ENCODE measurements around the gene PLPP1.

Gene PLPP1

GRCh38 chr5:55535199-55535905 lies 588 bp upstream of the PLPP1 start:
- peak; percentile 4 for DNase-seq
- H3K27ac Mint-ChIP-seq = peak overlapping the region; percentile 96
- H3K36me3 Mint-ChIP-seq (ENCODE audit: low read depth) = peaks cover 14% of the 10 kb centered on the region

DNA sequence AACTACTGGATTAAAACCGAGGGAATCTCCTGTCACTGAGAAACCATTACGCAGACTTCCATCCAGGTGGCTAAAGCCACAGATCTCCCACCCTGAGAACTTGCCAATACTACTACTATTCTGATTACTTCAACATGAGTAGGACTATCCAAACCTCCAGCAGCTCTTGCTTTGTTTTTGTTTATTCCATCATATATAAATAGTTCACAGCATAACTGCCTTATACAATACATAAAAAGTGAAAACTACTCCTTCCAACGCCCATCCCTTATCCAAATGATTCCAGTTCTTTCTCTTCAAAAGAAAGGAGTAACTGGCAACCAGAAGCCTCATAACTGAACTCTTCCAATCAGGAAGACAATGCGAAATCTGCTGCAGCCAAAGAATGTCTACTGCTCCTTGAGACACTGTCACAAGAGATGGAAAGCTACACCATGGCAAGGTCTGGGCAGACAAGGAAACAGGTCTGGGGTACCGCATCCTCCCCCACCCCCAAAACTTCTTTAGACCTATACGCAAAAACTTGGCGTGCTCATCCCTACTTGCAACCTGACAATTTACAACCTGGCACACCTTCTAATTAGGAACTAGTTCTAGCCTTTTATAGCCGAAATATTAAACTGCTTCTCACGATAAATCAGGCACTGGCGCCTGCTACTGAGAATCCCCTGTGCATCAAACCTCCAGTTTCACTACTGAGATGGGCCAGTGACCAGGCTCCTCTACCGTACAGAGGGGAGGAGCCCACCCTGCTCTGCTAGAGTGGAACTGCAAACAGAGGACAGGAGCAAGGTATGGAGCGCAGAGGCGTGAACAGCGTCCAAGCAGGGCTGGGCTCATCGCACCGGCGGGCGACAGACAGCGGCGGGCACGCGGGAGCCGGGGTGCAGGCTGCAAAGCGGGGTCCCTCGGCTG lies 986 bp downstream of the PLPP1 start:
- peak; percentile 68 for DNase-seq
- H3K9me3 Mint-ChIP-seq = no peaks in the 10 kb centered on the region
- H3K27ac Mint-ChIP-seq = peak overlapping the region; percentile 30
- H3K27me3 Mint-ChIP-seq (ENCODE audit: low read depth, poor library complexity) = no peaks in the 10 kb centered on the region
- peak overlapping the region; percentile 92 for H3K4me3 Mint-ChIP-seq
- TF ChIP-seq, protein P1, sequence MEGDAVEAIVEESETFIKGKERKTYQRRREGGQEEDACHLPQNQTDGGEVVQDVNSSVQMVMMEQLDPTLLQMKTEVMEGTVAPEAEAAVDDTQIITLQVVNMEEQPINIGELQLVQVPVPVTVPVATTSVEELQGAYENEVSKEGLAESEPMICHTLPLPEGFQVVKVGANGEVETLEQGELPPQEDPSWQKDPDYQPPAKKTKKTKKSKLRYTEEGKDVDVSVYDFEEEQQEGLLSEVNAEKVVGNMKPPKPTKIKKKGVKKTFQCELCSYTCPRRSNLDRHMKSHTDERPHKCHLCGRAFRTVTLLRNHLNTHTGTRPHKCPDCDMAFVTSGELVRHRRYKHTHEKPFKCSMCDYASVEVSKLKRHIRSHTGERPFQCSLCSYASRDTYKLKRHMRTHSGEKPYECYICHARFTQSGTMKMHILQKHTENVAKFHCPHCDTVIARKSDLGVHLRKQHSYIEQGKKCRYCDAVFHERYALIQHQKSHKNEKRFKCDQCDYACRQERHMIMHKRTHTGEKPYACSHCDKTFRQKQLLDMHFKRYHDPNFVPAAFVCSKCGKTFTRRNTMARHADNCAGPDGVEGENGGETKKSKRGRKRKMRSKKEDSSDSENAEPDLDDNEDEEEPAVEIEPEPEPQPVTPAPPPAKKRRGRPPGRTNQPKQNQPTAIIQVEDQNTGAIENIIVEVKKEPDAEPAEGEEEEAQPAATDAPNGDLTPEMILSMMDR (IDR thresholded peaks at IDR 0.05) = no peak
- H3K36me3 Mint-ChIP-seq (ENCODE audit: low read depth) = peaks cover 19% of the 10 kb centered on the region
- peaks cover 34% of the 10 kb centered on the region for H3K4me1 Mint-ChIP-seq

More at GRCh38 chr5:55535199-55535905, 588 bp upstream of the PLPP1 start:
- Mint-ChIP-seq H3K4me3 (peak overlapping the region; percentile 92), H3K4me1 (peaks cover 36% of the 10 kb centered on the region), H3K27me3 (ENCODE audit: low read depth, poor library complexity) (no peaks in the 10 kb centered on the region), H3K9me3 (no peaks in the 10 kb centered on the region)
- TF ChIP-seq, protein P1 (IDR thresholded peaks at IDR 0.05) = no peak

- peaks cover 28% of the 10 kb centered on the region for H3K36me3 Mint-ChIP-seq (ENCODE audit: low read depth)
- H3K4me1 Mint-ChIP-seq = peaks cover 23% of the 10 kb centered on the region
- no peaks in the 10 kb centered on the region for H3K9me3 Mint-ChIP-seq
- no peak for DNase-seq
- H3K4me3 Mint-ChIP-seq = no peak overlapping the region
- no peak overlapping the region for H3K27ac Mint-ChIP-seq
- H3K27me3 Mint-ChIP-seq (ENCODE audit: low read depth, poor library complexity) = no peaks in the 10 kb centered on the region
- TF ChIP-seq, protein P1 (IDR thresholded peaks at IDR 0.05) = no peak
These were observed 4.1 kb downstream of the PLPP1 start for GRCh38 chr5:55530669-55531068.

GRCh38 chr5:55524816-55525215 lies 9.9 kb downstream of the PLPP1 start:
- Mint-ChIP-seq H3K27ac (no peak overlapping the region), H3K9me3 (no peaks in the 10 kb centered on the region), H3K4me1 (no peaks in the 10 kb centered on the region), H3K36me3 (ENCODE audit: low read depth) (peaks cover 9% of the 10 kb centered on the region), H3K4me3 (no peak overlapping the region), H3K27me3 (ENCODE audit: low read depth, poor library complexity) (no peaks in the 10 kb centered on the region)
- TF ChIP-seq, protein P1 (IDR thresholded peaks at IDR 0.05) = no peak
- no peak for DNase-seq

- H3K4me1 Mint-ChIP-seq = peaks cover 5% of the 10 kb centered on the region
- no peak overlapping the region for H3K4me3 Mint-ChIP-seq
- H3K36me3 Mint-ChIP-seq (ENCODE audit: low read depth) = peaks cover 9% of the 10 kb centered on the region
- no peaks in the 10 kb centered on the region for H3K9me3 Mint-ChIP-seq
- TF ChIP-seq, protein P1 (IDR thresholded peaks at IDR 0.05) = no peak
- DNase-seq = no peak
- no peaks in the 10 kb centered on the region for H3K27me3 Mint-ChIP-seq (ENCODE audit: low read depth, poor library complexity)
- H3K27ac Mint-ChIP-seq = no peak overlapping the region
These were observed 11.5 kb downstream of the PLPP1 start for GRCh38 chr5:55523293-55523692.

All from nephron progenitor cell (in vitro differentiated cells).